ENCODE results near the gene TMEM250.

DNA sequence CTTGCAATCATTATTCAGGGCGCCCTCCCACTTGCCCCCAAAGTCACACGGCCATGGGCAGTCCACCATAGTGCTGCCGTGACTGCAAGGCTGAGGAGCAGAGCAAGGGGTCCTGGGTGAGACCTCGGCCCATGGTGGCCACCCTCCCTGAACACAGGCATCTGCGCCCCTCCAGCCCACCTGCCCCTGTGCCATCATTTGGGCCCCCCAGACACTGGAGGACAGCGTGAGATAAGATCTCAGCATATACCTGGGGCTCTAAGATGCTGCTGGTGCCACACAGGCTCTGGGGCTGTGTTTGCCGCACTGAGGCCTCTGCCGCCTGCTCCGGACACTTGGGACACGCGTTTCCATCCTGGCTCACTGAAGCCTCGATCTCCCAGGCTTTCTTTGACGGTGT lies 3.5 kb downstream of the TMEM250 start:
- TF ChIP-seq POLR2A (IDR thresholded peaks at IDR 0.05): no peak
- TF ChIP-seq CTCF (IDR thresholded peaks at IDR 0.05): no peak
